Activated B cell treated with CpG ODN at 0.5 μM for 24 hours (primary cell): Measurements from ENCODE around the gene PDZD7. TPM values are rescaled to one million over a fixed set of nuclear protein-coding genes. Genes with fewer than 3 reads are reported as not detected.

Experiments
- ATAC-seq: fragments of 200-7000 bp; cut with Tn5 transposase; one replicate; pipeline ENCODE4 v1.10.0; 2021; ENCODE audit warnings: low read depth, mild to moderate bottlenecking, moderate library complexity
- CTCF ChIA-PET: fragments of 350-600 bp; sonication (Branson Sonifier 250); formaldehyde crosslinking; loops from one replicate; lab custom pipeline; 2021; ENCODE audit warnings: antibody characterized with exemption; lab: Charles Lee
- POLR2A ChIA-PET: fragments of 350-600 bp; sonication (Branson Sonifier 250); formaldehyde crosslinking; loops from one replicate; lab custom pipeline; 2021; ENCODE audit warnings: antibody characterized with exemption; lab: Charles Lee
- DNase-seq: peaks from one replicate; pipeline ENCODE4 v3.0.0; 2022
- H3K27ac Mint-ChIP-seq: one replicate; pipeline ENCODE4 v1.8.0; 2020; ENCODE audit warnings: mixed read lengths
- H3K27me3 Mint-ChIP-seq: one replicate; pipeline ENCODE4 v1.8.0; 2021; ENCODE audit warnings: mixed read lengths
- H3K36me3 Mint-ChIP-seq: one replicate; pipeline ENCODE4 v1.8.0; 2021; ENCODE audit warnings: low read depth, mixed read lengths
- H3K4me1 Mint-ChIP-seq: one replicate; pipeline ENCODE4 v1.8.0; 2021; ENCODE audit warnings: mixed read lengths
- H3K4me3 Mint-ChIP-seq: one replicate; pipeline ENCODE4 v1.8.0; 2020; ENCODE audit warnings: mild to moderate bottlenecking, mixed read lengths
- H3K9me3 Mint-ChIP-seq: one replicate; pipeline ENCODE4 v1.8.0; 2020; ENCODE audit warnings: mixed read lengths
- intact Hi-C: fragments of 100-400 bp; cut with micrococcal nuclease; formaldehyde crosslinking; loops from one replicate; pipeline ENCODE4 v1.15.1; 2024
- total RNA-seq: library from RNA; stranded (reverse); gene quantifications from 2 replicates; pipeline ENCODE4 v1.2.3, GENCODE V29; 2022
- TF ChIP-seq, protein P1 (sequence below): fragments of 200-600 bp; IDR thresholded peaks from one replicate; pipeline ENCODE4 v1.8.0; 2022; ENCODE audit warnings: antibody characterized with exemption, mild to moderate bottlenecking

PDZD7 gene
- total RNA-seq, 1 donor from 2014 or later, result 0.11 TPM

DNA sequence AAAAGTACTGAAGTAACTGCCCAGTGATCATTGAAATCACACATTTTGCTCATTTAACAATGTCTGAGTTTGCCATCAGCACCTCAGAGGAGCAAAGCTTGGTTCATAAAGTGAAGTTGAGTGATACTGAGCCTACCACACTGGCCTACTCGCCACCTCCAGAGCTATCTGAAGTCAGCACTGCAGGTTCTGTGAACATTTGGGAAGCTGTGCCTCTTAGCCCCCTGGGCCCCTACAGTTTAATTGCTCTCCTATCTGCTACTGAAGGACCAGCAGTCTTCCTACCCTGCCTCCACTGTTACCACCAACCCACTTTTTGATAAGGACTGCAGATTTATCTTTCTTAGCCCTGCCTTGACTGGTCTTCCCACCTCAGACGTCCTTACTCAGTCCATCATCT is 63.6 kb downstream of the PDZD7 start:
- ChIA-PET POLR2A (interaction anchor here (1.1 kb wide), 1 partner anchor 64 kb away, joined by 6 read pairs; the partner anchor contains the start of genes PDZD7 and SFXN3), CTCF (no interaction called here)
- DNase-seq (no peak), ATAC-seq (no peak)
- H3K27me3 Mint-ChIP-seq, result no peaks in the 10 kb centered on the region
- peaks cover 15% of the 10 kb centered on the region for H3K36me3 Mint-ChIP-seq
- H3K27ac Mint-ChIP-seq, result no peak overlapping the region
- TF ChIP-seq, protein P1, sequence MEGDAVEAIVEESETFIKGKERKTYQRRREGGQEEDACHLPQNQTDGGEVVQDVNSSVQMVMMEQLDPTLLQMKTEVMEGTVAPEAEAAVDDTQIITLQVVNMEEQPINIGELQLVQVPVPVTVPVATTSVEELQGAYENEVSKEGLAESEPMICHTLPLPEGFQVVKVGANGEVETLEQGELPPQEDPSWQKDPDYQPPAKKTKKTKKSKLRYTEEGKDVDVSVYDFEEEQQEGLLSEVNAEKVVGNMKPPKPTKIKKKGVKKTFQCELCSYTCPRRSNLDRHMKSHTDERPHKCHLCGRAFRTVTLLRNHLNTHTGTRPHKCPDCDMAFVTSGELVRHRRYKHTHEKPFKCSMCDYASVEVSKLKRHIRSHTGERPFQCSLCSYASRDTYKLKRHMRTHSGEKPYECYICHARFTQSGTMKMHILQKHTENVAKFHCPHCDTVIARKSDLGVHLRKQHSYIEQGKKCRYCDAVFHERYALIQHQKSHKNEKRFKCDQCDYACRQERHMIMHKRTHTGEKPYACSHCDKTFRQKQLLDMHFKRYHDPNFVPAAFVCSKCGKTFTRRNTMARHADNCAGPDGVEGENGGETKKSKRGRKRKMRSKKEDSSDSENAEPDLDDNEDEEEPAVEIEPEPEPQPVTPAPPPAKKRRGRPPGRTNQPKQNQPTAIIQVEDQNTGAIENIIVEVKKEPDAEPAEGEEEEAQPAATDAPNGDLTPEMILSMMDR, result no peak
- intact Hi-C loops, result no loop called here
- no peak overlapping the region for H3K4me3 Mint-ChIP-seq
- peaks cover 11% of the 10 kb centered on the region for H3K4me1 Mint-ChIP-seq
- no peaks in the 10 kb centered on the region for H3K9me3 Mint-ChIP-seq

DNA sequence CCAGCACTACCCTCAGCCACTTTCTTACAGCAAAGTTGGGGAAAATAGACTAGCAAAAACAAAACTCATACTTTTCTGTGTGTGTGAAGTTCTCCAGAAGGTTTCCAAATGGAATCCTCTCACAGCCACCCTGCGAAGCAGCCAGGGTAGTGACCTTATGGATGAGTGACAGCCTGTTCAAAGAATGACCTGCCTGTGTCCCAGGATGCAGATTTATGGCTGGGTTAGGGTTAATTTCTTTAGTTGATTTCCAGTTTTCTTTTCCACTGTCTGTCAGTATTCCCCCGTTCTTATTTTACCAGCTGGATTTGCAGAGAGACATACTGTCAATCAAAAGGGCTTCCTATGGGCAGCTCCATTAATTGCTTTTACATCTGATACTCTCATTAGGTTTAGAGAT is 64.0 kb downstream of the PDZD7 start:
- Mint-ChIP-seq H3K36me3 (peaks cover 19% of the 10 kb centered on the region), H3K4me3 (no peak overlapping the region), H3K4me1 (peaks cover 11% of the 10 kb centered on the region), H3K27me3 (no peaks in the 10 kb centered on the region), H3K9me3 (no peaks in the 10 kb centered on the region), H3K27ac (no peak overlapping the region)
- TF ChIP-seq, protein P1, result no peak
- DNase-seq (no peak), ATAC-seq (no peak)
- CTCF ChIA-PET, result interaction anchor here (0.9 to 1.6 kb wide), 2 partner anchors 11 to 49 kb away, joined by 3 to 4 read pairs; no protein-coding TSS in a partner anchor
- intact Hi-C loops, result no loop called here
- POLR2A ChIA-PET, result interaction anchor here (1.1 kb wide), 1 partner anchor 64 kb away, joined by 6 read pairs; the partner anchor contains the start of genes PDZD7 and SFXN3

DNA sequence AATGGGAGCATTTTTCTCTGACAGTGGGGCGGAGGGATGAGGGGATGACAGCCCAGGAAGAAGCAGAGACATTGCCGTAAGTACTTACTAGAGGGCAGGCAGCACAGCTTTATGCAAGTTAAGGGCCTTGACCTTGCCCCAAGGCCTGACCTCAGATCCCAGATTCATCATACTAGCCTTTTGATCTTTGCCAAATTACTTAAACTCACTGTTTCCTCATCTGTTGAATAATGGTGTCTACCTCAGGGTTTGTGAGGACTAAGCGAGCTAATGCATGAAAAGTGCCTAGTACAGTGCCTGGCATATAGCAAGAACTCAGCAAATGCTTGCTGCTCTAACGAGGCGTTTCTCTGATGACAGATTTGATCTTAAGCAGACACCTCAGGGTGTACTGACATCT is 65.1 kb downstream of the PDZD7 start:
- intact Hi-C loops, result no loop called here
- ChIA-PET CTCF (interaction anchor here (0.9 to 1.6 kb wide), 3 partner anchors 10 to 51 kb away, joined by 3 to 4 read pairs (median 4); no protein-coding TSS in a partner anchor), POLR2A (no interaction called here)
- Mint-ChIP-seq H3K4me1 (peaks cover 11% of the 10 kb centered on the region), H3K27me3 (no peaks in the 10 kb centered on the region), H3K27ac (no peak overlapping the region), H3K36me3 (peaks cover 24% of the 10 kb centered on the region), H3K9me3 (no peaks in the 10 kb centered on the region), H3K4me3 (no peak overlapping the region)
- TF ChIP-seq, protein P1, result no peak
- DNase-seq (no peak), ATAC-seq (no peak)

DNA sequence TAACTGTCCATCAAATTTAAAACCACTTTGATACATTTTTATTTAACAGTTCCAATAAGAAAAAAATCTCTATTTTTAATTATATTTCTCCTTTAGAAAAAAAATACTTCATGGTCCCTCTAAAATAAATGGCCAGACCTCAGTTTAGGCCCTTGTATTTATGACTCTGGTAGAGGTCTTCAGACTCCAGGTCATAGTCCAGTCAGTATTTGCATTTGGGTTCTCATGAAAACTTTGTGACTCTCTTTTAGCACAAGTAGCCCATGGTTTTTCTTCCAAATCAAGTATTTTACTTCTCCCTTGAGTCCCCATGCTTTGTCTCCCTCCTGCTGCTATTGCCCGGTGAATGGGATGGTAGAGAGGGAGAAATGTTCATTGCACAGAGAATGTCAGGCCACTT is 67.1 kb downstream of the PDZD7 start:
- Mint-ChIP-seq H3K27ac (no peak overlapping the region), H3K36me3 (peaks cover 40% of the 10 kb centered on the region), H3K27me3 (no peaks in the 10 kb centered on the region), H3K4me1 (peaks cover 6% of the 10 kb centered on the region), H3K9me3 (no peaks in the 10 kb centered on the region), H3K4me3 (no peak overlapping the region)
- DNase-seq (no peak), ATAC-seq (no peak)
- TF ChIP-seq, protein P1, result no peak
- ChIA-PET CTCF (no interaction called here), POLR2A (no interaction called here)
- intact Hi-C loops, result no loop called here

DNA sequence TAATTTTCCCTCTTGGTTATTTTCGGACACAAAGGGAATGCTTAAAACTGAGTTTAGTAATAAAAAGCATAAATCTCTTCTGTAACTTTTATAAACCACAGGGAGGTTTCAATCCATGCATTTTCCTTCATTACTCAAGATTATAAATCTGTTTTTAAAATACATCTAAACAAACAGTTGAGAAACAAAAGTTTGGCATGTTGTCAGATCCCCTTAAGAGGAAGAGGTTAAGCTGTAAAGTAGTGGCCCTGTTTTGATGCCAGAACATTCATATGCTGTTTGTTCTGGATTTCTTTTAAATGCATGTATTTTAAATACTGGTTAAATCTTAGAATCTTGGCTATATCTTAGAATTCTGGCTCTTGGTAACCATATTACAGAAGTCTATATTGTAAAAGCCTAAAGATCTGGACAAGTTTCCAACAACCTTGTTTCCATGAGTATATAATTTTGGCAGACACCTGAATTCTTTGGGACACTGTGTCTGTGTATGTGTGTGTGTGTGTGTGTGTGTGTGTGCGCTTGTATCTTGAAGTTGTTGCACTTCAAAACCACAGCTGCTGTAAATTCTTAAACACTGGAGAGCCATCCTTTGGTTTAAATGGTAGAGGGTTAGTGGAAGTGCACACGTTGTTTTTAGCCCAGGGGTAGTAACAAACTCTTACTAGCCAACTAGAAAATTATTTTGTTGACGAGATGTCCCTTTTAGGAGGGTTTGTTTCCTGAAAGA is 68.4 kb downstream of the PDZD7 start:
- ATAC-seq (no peak), DNase-seq (no peak)
- Mint-ChIP-seq H3K27ac (no peak overlapping the region), H3K36me3 (peaks cover 48% of the 10 kb centered on the region), H3K27me3 (no peaks in the 10 kb centered on the region), H3K4me1 (no peaks in the 10 kb centered on the region), H3K4me3 (no peak overlapping the region), H3K9me3 (no peaks in the 10 kb centered on the region)
- POLR2A ChIA-PET, result no interaction called here
- TF ChIP-seq, protein P1, result no peak
- CTCF ChIA-PET, result no interaction called here
- intact Hi-C loops, result no loop called here
